Parathyroid adenoma (tissue), 2 donors: ENCODE results near the gene MAJIN.

Experiments
- H2AFZ ChIP-seq: fragments of 300-600 bp; sonication (generic); one replicate; pipeline ENCODE4 v1.7.0; 2017; ENCODE audit warnings: antibody characterized with exemption, mild to moderate bottlenecking
- H3K27ac ChIP-seq: fragments of 300-600 bp; sonication (generic); one replicate; pipeline ENCODE4 v1.7.0; 2017
- H3K27me3 ChIP-seq: fragments of 300-600 bp; sonication (generic); one replicate; pipeline ENCODE4 v1.7.0; 2017; ENCODE audit warnings: low read length; ENCODE audit not compliant: control insufficient read depth, insufficient read depth
- H3K36me3 ChIP-seq: fragments of 300-600 bp; sonication (generic); one replicate; pipeline ENCODE4 v1.7.0; 2017; ENCODE audit warnings: low read length; ENCODE audit not compliant: control insufficient read depth, insufficient read depth
- H3K4me1 ChIP-seq: fragments of 300-600 bp; sonication (generic); one replicate; pipeline ENCODE4 v1.7.0; 2017; ENCODE audit warnings: control low read depth
- H3K4me2 ChIP-seq: fragments of 300-600 bp; sonication (generic); one replicate; pipeline ENCODE4 v1.7.0; 2017; ENCODE audit warnings: low read length
- H3K4me3 ChIP-seq: fragments of 300-600 bp; sonication (generic); one replicate; pipeline ENCODE4 v1.7.0; 2017; ENCODE audit warnings: low read depth, low read length
- H3K79me2 ChIP-seq: fragments of 300-600 bp; sonication (generic); one replicate; pipeline ENCODE4 v1.7.0; 2017; ENCODE audit warnings: control low read depth
- H3K9ac ChIP-seq: fragments of 300-600 bp; sonication (generic); one replicate; pipeline ENCODE4 v1.7.0; 2017; ENCODE audit warnings: mild to moderate bottlenecking
- H3K9me3 ChIP-seq: fragments of 300-600 bp; sonication (generic); one replicate; pipeline ENCODE4 v1.7.0; 2017; ENCODE audit warnings: low read length; ENCODE audit not compliant: control insufficient read depth
- TF ChIP-seq, protein P1 (sequence below): fragments of 300-600 bp; sonication (generic); IDR thresholded peaks from one replicate; pipeline ENCODE4 v1.7.0; 2017; ENCODE audit warnings: antibody characterized with exemption, mild to moderate bottlenecking
- donor health status: primary hyperparathyroidism.

The MAJIN gene

DNA sequence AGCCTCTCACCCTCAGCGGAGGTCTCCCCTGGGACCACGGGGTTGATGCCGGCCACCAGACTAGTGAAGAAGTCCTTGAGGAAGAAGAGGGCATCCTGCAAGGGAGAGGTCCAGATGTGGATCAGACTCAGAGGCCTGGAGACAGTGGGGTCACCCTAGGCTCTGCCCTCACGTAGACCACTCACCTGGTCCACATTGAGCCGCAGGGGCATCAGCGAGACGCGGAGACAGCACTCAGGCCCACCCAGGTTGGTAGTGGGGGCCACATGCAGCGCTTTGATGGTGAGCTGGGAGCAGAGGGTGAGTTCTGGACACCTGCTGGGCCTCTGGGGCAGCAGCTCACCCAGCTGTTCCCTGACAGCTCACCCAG lies 73.8 kb downstream of the MAJIN start:
- Histone ChIP-seq H3K27me3 (no peaks in the 10 kb centered on the region), H3K4me2 (no peak overlapping the region), H3K4me1 (no peaks in the 10 kb centered on the region), H3K9ac (no peak overlapping the region), H3K9me3 (no peaks in the 10 kb centered on the region), H3K4me3 (no peak overlapping the region), H3K36me3 (no peaks in the 10 kb centered on the region), H3K79me2 (no peaks in the 10 kb centered on the region), H2AFZ (no peak overlapping the region), H3K27ac (no peak overlapping the region)
- TF ChIP-seq, protein P1, sequence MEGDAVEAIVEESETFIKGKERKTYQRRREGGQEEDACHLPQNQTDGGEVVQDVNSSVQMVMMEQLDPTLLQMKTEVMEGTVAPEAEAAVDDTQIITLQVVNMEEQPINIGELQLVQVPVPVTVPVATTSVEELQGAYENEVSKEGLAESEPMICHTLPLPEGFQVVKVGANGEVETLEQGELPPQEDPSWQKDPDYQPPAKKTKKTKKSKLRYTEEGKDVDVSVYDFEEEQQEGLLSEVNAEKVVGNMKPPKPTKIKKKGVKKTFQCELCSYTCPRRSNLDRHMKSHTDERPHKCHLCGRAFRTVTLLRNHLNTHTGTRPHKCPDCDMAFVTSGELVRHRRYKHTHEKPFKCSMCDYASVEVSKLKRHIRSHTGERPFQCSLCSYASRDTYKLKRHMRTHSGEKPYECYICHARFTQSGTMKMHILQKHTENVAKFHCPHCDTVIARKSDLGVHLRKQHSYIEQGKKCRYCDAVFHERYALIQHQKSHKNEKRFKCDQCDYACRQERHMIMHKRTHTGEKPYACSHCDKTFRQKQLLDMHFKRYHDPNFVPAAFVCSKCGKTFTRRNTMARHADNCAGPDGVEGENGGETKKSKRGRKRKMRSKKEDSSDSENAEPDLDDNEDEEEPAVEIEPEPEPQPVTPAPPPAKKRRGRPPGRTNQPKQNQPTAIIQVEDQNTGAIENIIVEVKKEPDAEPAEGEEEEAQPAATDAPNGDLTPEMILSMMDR, result no peak

DNA sequence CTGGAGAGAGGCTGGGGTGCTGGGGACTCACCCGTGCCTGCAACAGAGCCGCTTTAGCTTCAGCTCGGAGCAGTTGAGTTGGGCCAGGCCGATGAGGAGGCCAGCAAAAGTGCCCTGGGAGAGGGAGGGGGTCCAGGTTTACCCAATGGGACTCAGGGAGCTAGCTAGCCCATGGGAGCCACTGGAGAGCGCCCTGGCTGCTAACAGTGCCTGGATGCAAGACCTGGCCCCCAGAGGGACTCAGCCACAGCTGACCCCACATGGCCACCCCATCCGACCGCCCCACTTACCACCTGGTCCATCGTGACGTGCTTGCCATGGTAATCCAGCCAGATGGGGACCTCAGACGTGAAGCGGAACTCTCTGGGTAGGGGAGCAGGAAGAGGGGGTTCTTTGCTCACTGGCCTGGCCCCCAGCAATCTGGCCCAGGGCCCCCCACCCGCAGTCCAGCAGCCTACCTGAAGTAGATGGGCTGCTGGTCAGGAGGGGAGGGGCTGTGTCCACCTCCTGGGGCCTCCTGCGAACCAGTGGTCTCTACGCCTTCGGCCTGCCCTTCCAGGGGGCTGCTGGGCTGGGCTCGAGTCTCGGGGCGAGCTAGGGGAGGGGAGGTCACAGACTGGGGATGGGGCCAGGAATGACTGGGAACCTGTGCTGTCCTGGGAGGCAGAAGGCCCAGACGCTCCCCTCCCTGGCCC lies 74.4 kb downstream of the MAJIN start:
- H3K27me3 ChIP-seq, result no peaks in the 10 kb centered on the region
- no peaks in the 10 kb centered on the region for H3K79me2 ChIP-seq
- no peaks in the 10 kb centered on the region for H3K4me1 ChIP-seq
- H3K9ac ChIP-seq, result no peak overlapping the region
- no peak overlapping the region for H3K4me3 ChIP-seq
- no peaks in the 10 kb centered on the region for H3K9me3 ChIP-seq
- H3K4me2 ChIP-seq, result no peak overlapping the region
- H3K27ac ChIP-seq, result no peak overlapping the region
- no peaks in the 10 kb centered on the region for H3K36me3 ChIP-seq
- TF ChIP-seq, protein P1, result no peak
- H2AFZ ChIP-seq, result no peak overlapping the region

DNA sequence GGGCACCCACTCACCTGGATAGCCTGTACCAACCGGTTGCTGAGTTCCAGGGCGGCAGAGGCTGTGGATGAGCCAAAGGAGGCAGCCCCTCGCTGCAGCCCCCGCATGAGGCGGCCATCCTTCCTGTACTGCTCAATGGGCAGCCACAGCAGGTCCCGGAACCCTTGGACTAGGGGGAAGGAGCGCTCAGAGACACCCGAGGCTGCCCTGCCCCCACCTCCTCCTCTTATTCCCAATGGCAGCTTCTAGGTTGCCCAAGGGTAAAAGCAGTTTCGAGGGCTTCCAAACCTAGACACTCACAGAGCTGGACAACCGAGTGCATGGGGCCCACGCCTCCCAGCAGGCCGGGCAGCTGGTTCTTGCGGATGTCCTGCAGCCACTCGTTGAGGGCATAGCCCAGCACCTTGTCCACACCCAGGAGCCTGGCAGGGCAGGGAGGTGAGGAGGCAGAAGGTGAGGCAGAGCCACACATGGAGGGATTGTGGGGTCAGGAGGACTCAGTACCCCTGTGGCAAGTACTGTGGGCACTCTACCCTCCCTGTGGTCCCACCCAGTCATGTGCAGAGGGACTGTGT lies 75.4 kb downstream of the MAJIN start:
- Histone ChIP-seq H3K36me3 (no peaks in the 10 kb centered on the region), H2AFZ (no peak overlapping the region), H3K4me1 (no peaks in the 10 kb centered on the region), H3K9me3 (no peaks in the 10 kb centered on the region), H3K79me2 (no peaks in the 10 kb centered on the region), H3K9ac (no peak overlapping the region), H3K4me2 (no peak overlapping the region), H3K4me3 (no peak overlapping the region), H3K27me3 (no peaks in the 10 kb centered on the region), H3K27ac (no peak overlapping the region)
- TF ChIP-seq, protein P1, result no peak

DNA sequence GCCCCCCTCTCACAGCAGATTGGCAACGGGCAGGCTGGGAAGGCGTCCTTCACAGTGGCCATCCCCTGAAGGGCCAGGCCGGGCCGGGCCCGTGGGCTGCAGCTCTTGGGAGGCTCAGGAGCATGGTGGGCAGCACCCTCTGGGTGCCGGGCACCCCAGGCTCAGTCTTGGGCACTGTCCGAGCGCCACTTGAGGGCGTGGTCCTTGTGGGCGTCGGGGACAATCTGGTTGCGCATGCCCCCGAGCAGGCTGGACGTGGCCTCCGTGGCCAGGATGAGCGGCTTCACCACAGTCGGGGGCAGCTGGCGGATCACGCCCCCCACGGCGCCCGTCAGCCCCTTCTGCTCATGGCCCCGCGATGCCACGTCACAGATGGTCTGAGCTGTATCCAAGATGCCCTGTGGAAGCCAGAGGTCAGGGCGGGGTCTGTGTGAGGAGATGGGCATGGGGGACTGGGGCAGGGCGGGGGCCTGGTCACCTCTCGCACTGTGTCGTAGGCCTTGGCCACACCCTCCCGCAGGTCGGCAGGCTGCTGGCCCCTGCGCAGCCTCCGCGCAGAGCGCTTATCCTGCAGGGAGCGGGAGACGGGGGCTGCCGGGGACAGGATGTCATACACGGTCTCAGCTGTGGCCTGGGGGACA lies 77.0 kb downstream of the MAJIN start:
- H3K79me2 ChIP-seq, result no peaks in the 10 kb centered on the region
- no peak overlapping the region for H3K4me3 ChIP-seq
- H2AFZ ChIP-seq, result no peak overlapping the region
- H3K27ac ChIP-seq, result no peak overlapping the region
- no peaks in the 10 kb centered on the region for H3K9me3 ChIP-seq
- H3K4me1 ChIP-seq, result no peaks in the 10 kb centered on the region
- TF ChIP-seq, protein P1, result no peak
- no peaks in the 10 kb centered on the region for H3K27me3 ChIP-seq
- H3K36me3 ChIP-seq, result no peaks in the 10 kb centered on the region
- no peak overlapping the region for H3K4me2 ChIP-seq
- no peak overlapping the region for H3K9ac ChIP-seq
